PC-9 (cell line): Measurements from ENCODE around the gene LAMC2. TPM values are rescaled to one million over a fixed set of nuclear protein-coding genes. Genes with fewer than 3 reads are reported as not detected.

Experiments
- BruUV-seq: library from RNA; stranded (reverse); fragments of 400-500 nt; replicated peaks from 2 replicates; lab custom pipeline; 2021; lab: Mats Ljungman, UMichigan
- CTCF ChIA-PET: fragments of 300-600 bp; sonication (Branson Sonifier 250); formaldehyde crosslinking; loops from one replicate; lab custom pipeline; 2022; ENCODE audit warnings: antibody characterized with exemption; lab: Charles Lee
- POLR2A ChIA-PET: fragments of 300-600 bp; sonication (Branson Sonifier 250); formaldehyde crosslinking; loops from one replicate; lab custom pipeline; 2022; ENCODE audit warnings: antibody characterized with exemption; ENCODE audit not compliant: unreplicated experiment; lab: Charles Lee
- DNase-seq, 2 experiments: peaks; one replicate each; pipeline versions ENCODE4 v3.0.0 to v3.0.0-alpha.2; 2015 to 2022; ENCODE audit warnings: mixed read lengths in 1 of 2
- H2AFZ ChIP-seq: fragments of 200-600 bp; sonication (generic); 2 replicates; pipeline ENCODE4 v1.8.1; 2017; ENCODE audit warnings: antibody characterized with exemption
- H3F3A ChIP-seq: fragments of 200-600 bp; sonication (generic); 2 replicates; pipeline ENCODE4 v1.8.1; 2017; ENCODE audit warnings: antibody characterized with exemption, mild to moderate bottlenecking, low read depth; ENCODE audit not compliant: insufficient read depth
- H3K27ac ChIP-seq: fragments of 200-600 bp; sonication (generic); 2 replicates; pipeline ENCODE4 v1.6.1; 2016; ENCODE audit warnings: mixed run types
- H3K27me3 ChIP-seq: fragments of 200-600 bp; sonication (generic); 2 replicates; pipeline ENCODE4 v1.6.1; 2016; ENCODE audit warnings: low read depth, mixed run types; ENCODE audit not compliant: insufficient read depth
- H3K36me3 ChIP-seq: fragments of 200-600 bp; sonication (generic); 2 replicates; pipeline ENCODE4 v1.6.1; 2016; ENCODE audit warnings: low read depth, mixed run types
- H3K4me1 ChIP-seq: fragments of 200-600 bp; sonication (generic); replicated peaks from 2 replicates; pipeline ENCODE4 v1.6.1; 2016; ENCODE audit warnings: mixed run types; ENCODE audit not compliant: insufficient read depth
- H3K4me2 ChIP-seq: fragments of 200-600 bp; sonication (generic); 2 replicates; pipeline ENCODE4 v1.6.1; 2017; ENCODE audit warnings: mixed run types
- H3K4me3 ChIP-seq: fragments of 200-600 bp; sonication (generic); 2 replicates; pipeline ENCODE4 v1.6.1; 2016; ENCODE audit warnings: mixed run types
- H3K79me2 ChIP-seq: fragments of 200-600 bp; sonication (generic); 2 replicates; pipeline ENCODE4 v1.6.1; 2017; ENCODE audit warnings: low read depth, mixed run types
- H3K9me2 ChIP-seq: fragments of 200-600 bp; sonication (generic); 2 replicates; pipeline ENCODE4 v1.8.1; 2017; ENCODE audit warnings: mild to moderate bottlenecking; ENCODE audit not compliant: insufficient read depth
- H3K9me3 ChIP-seq: fragments of 200-600 bp; sonication (generic); 2 replicates; pipeline ENCODE4 v1.8.1; 2016; ENCODE audit warnings: low read depth; ENCODE audit not compliant: insufficient read depth
- H4K20me1 ChIP-seq: fragments of 200-600 bp; sonication (generic); 2 replicates; pipeline ENCODE4 v1.8.1; 2017; ENCODE audit not compliant: insufficient read depth
- EZH2 ChIP-seq: fragments of 200-600 bp; sonication (generic); IDR thresholded peaks from 2 replicates; pipeline ENCODE4 v1.8.0; 2017; ENCODE audit warnings: antibody characterized with exemption, low read depth
- intact Hi-C: fragments of 100-400 bp; cut with micrococcal nuclease; formaldehyde crosslinking; loops from one replicate; pipeline ENCODE4 v1.10.0; 2022; ENCODE audit not compliant: unreplicated experiment
- total RNA-seq: library from RNA; stranded (reverse); gene quantifications from 2 replicates; pipeline ENCODE4 v1.2.3, GENCODE V29; 2021
- TF ChIP-seq, protein P1 (sequence below): fragments of 200-600 bp; sonication (generic); conservative IDR thresholded peaks from 2 replicates; pipeline ENCODE4 v1.6.1; 2017; ENCODE audit warnings: mixed run types, antibody characterized with exemption, mild to moderate bottlenecking, moderate library complexity

The LAMC2 gene
- total RNA-seq, 1 experiment from 2014 or later = 109 TPM

DNA sequence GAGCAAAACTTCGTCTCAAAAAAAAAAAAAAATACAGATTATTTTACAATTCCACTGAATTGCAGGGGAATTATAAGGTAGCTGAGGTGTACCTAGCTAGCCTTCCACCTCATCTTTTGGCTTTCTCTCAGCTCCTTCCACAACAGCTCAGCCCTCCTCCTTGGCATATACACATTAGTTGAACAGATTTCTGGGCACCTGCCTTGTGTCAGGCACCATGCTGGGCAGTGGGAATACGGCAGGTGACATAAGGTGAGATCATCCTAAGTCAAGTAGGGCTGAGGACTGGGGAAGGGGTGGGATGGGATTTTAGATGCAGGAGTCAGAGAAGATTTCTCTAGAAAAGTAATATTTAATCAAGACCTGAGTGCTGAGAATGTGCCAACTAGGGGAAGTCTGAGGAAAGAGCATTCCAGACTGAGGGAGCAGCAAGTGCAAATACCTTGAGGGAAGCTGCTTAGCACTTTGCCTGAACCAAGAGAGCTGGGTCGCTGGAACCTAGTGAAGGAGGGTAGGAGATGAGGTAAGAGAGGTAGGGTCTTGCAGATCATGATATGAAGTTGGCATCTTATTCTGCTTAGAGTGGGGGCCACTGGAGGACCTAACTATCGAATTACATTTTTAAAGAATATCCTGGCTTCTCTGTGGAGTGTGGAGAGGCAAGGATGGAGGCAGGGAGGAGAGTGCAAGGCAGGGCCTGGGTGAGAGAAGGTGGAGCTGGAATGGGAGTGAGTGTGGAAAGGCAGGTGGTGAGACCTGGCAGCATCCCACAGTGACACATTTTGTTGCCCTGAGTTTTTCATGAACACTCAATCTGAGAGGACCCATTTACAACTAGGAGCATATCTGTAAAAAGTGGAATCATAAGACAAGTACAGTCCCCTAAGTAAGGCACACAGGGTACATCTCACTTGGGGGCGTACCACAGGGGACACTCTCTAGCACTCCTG lies 28.2 kb downstream of the LAMC2 start:
- Histone ChIP-seq H3K36me3 (peaks cover 14% of the 10 kb centered on the region; the same call in 1 of the 2 replicates), H3K9me3 (no peaks in the 10 kb centered on the region), H3K4me3 (no peak overlapping the region), H3K27ac (peak overlapping the region; percentile 14; the same call in 1 of the 2 replicates), H3F3A (peaks cover 4% of the 10 kb centered on the region; the same call in 1 of the 2 replicates), H2AFZ (no peak overlapping the region), H3K79me2 (peaks cover 12% of the 10 kb centered on the region; the same call in 1 of the 2 replicates), H4K20me1 (no peaks in the 10 kb centered on the region), H3K4me1 (peaks cover 20% of the 10 kb centered on the region), H3K9me2 (no peaks in the 10 kb centered on the region), H3K27me3 (no peaks in the 10 kb centered on the region), H3K4me2 (no peak overlapping the region)
- no peak for TF ChIP-seq EZH2
- TF ChIP-seq, protein P1, sequence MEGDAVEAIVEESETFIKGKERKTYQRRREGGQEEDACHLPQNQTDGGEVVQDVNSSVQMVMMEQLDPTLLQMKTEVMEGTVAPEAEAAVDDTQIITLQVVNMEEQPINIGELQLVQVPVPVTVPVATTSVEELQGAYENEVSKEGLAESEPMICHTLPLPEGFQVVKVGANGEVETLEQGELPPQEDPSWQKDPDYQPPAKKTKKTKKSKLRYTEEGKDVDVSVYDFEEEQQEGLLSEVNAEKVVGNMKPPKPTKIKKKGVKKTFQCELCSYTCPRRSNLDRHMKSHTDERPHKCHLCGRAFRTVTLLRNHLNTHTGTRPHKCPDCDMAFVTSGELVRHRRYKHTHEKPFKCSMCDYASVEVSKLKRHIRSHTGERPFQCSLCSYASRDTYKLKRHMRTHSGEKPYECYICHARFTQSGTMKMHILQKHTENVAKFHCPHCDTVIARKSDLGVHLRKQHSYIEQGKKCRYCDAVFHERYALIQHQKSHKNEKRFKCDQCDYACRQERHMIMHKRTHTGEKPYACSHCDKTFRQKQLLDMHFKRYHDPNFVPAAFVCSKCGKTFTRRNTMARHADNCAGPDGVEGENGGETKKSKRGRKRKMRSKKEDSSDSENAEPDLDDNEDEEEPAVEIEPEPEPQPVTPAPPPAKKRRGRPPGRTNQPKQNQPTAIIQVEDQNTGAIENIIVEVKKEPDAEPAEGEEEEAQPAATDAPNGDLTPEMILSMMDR = no peak
- no peak for DNase-seq
- ChIA-PET POLR2A (no interaction called here), CTCF (no interaction called here)
- intact Hi-C loops = no loop called here
- no TSS peak for BruUV-seq

DNA sequence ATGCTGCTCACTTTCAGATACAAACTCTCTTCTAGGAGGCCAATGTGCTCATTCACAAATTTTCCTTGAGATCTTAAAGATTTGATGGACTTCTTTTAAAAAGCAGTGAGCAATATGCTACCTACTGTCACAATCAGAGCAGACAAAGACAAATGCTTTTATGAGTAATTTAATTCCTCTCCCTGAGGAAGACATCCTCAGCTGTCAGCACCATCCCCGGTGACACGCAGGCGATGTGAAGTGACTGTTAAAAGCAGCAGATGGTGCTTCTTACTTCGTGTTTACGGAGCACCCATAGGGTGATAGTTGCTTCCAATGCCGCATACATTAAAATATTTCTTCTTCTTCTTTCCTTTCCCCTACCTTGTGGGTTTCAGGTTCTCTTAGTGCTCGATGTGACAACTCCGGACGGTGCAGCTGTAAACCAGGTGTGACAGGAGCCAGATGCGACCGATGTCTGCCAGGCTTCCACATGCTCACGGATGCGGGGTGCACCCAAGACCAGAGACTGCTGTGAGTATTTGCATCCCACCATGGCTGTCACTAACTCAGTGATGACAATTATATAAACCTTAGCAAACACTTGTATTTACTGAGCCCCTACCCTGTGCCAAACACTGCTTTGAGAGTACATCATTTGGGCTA lies 29.1 kb downstream of the LAMC2 start:
- intact Hi-C loops = no loop called here
- Histone ChIP-seq H3K27ac (no peak overlapping the region), H3K9me3 (no peaks in the 10 kb centered on the region), H3K4me2 (no peak overlapping the region), H3K9me2 (no peaks in the 10 kb centered on the region), H3K4me1 (peaks cover 13% of the 10 kb centered on the region; the same call in 1 of the 2 replicates), H2AFZ (no peak overlapping the region), H3F3A (peaks cover 4% of the 10 kb centered on the region; the same call in 1 of the 2 replicates), H3K79me2 (peaks cover 7% of the 10 kb centered on the region; the same call in 1 of the 2 replicates), H3K36me3 (peaks cover 14% of the 10 kb centered on the region; the same call in 1 of the 2 replicates), H3K27me3 (no peaks in the 10 kb centered on the region), H3K4me3 (no peak overlapping the region), H4K20me1 (no peaks in the 10 kb centered on the region)
- no peak for DNase-seq
- CTCF ChIA-PET = no interaction called here
- POLR2A ChIA-PET = no interaction called here
- TF ChIP-seq EZH2 = no peak
- TF ChIP-seq, protein P1 = no peak
- BruUV-seq = no TSS peak

DNA sequence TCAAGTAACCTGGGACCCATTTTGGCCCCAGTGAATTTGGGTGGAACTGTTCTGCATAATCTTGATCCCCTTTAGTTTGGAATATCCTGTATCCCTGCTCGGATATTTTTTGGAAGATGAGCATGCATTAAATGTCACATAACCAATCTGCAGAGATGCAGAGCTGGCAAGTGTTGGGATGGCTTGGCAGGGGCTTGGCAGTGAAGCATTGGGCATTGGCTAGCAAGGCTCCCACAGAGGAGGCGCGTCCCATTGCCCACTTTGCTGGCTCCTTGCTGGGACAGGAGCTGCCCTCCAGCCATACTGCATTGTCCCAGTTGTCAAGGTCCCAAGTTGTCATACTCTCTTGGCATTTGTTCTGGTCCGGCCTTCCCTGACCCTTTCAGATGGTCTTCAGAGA lies 29.9 kb downstream of the LAMC2 start:
- Histone ChIP-seq H3K4me2 (no peak overlapping the region), H3K9me3 (no peaks in the 10 kb centered on the region), H3K4me3 (no peak overlapping the region), H3F3A (peaks cover 4% of the 10 kb centered on the region; the same call in 1 of the 2 replicates), H2AFZ (no peak overlapping the region), H3K27me3 (no peaks in the 10 kb centered on the region), H4K20me1 (no peaks in the 10 kb centered on the region), H3K9me2 (no peaks in the 10 kb centered on the region), H3K36me3 (peaks cover 9% of the 10 kb centered on the region; the same call in 1 of the 2 replicates), H3K4me1 (peaks cover 13% of the 10 kb centered on the region; the same call in 1 of the 2 replicates), H3K27ac (no peak overlapping the region), H3K79me2 (0 out of 2 replicates have a peak, but pooled peaks cover 2% of the 10 kb centered on the region)
- BruUV-seq = no TSS peak
- ChIA-PET POLR2A (no interaction called here), CTCF (no interaction called here)
- DNase-seq = no peak
- TF ChIP-seq, protein P1 = no peak
- TF ChIP-seq EZH2 = no peak
- intact Hi-C loops = no loop called here
